Activated naive CD4-positive, alpha-beta T cell treated with anti-CD3 and anti-CD28 coated beads for 36 hours (primary cell): Measurements from ENCODE around the gene GNAQ. TPM values are rescaled to one million over a fixed set of nuclear protein-coding genes. Genes with fewer than 3 reads are reported as not detected.

ENCODE experiments used
- CTCF ChIA-PET: fragments of 350-600 bp; sonication (Branson Sonifier 250); formaldehyde crosslinking; loops from one replicate; lab custom pipeline; 2021; ENCODE audit warnings: antibody characterized with exemption; lab: Charles Lee
- DNase-seq: peaks from one replicate; pipeline ENCODE4 v3.0.0-alpha.2; 2020
- H3K27ac Mint-ChIP-seq: one replicate; pipeline ENCODE4 v1.8.0; 2021; ENCODE audit warnings: mild to moderate bottlenecking, mixed read lengths
- H3K27me3 Mint-ChIP-seq: one replicate; pipeline ENCODE4 v1.8.0; 2021; ENCODE audit warnings: low read depth, mixed read lengths
- H3K36me3 Mint-ChIP-seq: one replicate; pipeline ENCODE4 v1.8.0; 2021; ENCODE audit warnings: low read depth, mixed read lengths
- H3K4me1 Mint-ChIP-seq: one replicate; pipeline ENCODE4 v1.8.0; 2021; ENCODE audit warnings: low read depth, mixed read lengths
- H3K4me3 Mint-ChIP-seq: one replicate; pipeline ENCODE4 v1.8.0; 2021; ENCODE audit warnings: mild to moderate bottlenecking, moderate library complexity, mixed read lengths
- H3K9me3 Mint-ChIP-seq: one replicate; pipeline ENCODE4 v1.8.0; 2021; ENCODE audit warnings: mixed read lengths
- intact Hi-C: fragments of 100-400 bp; cut with micrococcal nuclease; formaldehyde crosslinking; loops from one replicate; pipeline ENCODE4 v1.15.1; 2023
- total RNA-seq, 2 experiments: library from RNA; stranded (reverse); gene quantifications; one replicate each; pipeline ENCODE4 v1.2.3, GENCODE V29; 2021

Gene GNAQ
- total RNA-seq, 2 experiments from 2014 or later = 22.4 to 22.7 TPM

DNA sequence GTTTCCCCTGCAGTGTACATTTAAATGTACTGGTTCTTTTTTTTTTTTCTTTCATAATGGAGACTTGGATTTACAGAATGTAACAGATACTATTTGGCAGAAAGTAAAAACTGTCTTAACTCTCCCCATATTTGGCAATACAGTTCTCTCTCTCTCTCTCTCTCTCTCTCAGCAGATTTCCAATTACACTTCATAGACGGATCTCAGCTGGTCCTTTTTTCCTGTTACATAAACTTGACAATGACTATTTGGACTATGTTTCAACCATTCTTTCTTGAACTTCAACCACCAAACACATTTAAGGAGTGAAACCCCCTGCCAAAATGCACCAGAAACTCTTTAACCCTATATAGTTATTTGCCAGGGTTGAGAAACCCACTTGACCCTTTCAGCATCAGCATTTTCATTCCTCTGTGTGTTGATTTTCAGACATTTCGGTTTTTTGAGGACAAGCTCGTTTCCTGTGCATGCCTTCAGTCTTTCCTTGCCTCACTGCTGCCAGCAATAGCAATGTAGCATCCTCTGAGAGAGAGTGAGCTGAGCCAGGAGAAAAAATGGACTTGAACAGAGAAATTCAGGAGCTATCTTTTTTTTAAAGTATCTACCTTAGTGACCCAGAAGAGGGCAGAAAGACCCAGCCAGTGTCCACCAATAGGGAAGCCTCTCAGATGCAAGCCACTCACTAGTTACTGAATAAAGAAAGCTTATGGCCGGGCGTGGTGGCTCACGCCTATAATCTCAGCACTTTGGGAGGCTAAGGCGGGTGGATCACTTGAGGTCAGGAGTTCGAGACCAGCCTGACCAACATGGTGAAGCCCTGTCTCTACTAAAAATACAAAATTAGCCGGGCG is 357.4 kb downstream of the GNAQ start:
- Mint-ChIP-seq H3K9me3 (no peaks in the 10 kb centered on the region), H3K4me1 (no peaks in the 10 kb centered on the region), H3K27me3 (no peaks in the 10 kb centered on the region), H3K36me3 (no peaks in the 10 kb centered on the region), H3K27ac (no peak overlapping the region), H3K4me3 (no peak overlapping the region)
- DNase-seq = no peak
- CTCF ChIA-PET = interaction anchor here (0.9 to 1.0 kb wide), 2 partner anchors 77 to 216 kb away, joined by 3 read pairs; no protein-coding TSS in a partner anchor
- intact Hi-C loops = no loop called here

DNA sequence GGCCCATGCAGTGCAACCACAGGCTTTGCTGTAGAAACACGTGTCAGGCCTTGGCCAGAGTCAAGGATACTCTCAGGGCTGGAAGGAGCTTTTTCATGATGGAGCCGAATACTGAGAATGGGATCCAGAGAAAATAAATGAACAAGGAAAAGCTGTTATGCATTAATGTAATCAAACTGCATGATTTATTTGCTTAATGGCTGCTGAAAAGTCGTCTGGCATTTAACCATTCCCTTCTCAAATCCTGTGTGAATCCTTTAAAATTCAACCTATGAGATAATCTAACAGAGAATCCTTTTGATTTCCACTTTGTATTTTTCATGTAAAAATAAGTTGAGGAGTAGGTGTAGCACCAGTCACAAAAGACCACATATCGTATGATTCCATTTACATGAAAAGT is 359.4 kb downstream of the GNAQ start:
- intact Hi-C loops = no loop called here
- Mint-ChIP-seq H3K4me1 (no peaks in the 10 kb centered on the region), H3K36me3 (no peaks in the 10 kb centered on the region), H3K27me3 (no peaks in the 10 kb centered on the region), H3K4me3 (no peak overlapping the region), H3K9me3 (no peaks in the 10 kb centered on the region), H3K27ac (no peak overlapping the region)
- CTCF ChIA-PET = no interaction called here
- DNase-seq = no peak

- CTCF ChIA-PET = no interaction called here
- intact Hi-C loops = no loop called here
- DNase-seq = no peak
- Mint-ChIP-seq H3K36me3 (no peaks in the 10 kb centered on the region), H3K4me1 (no peaks in the 10 kb centered on the region), H3K4me3 (no peak overlapping the region), H3K27me3 (peaks cover 6% of the 10 kb centered on the region), H3K9me3 (no peaks in the 10 kb centered on the region), H3K27ac (no peak overlapping the region)
Observed at GRCh38 chr9:77667151-77667550, 364.5 kb downstream of the GNAQ start.

Other genes starting within 250 kb of the GNAQ start
- gene CEP78, start 204.3 kb upstream of the GNAQ start, total RNA-seq = 10 to 100 TPM; 39.5 to 39.7 TPM